Measurements from ENCODE around the gene SRPK1.

Gene SRPK1

DNA sequence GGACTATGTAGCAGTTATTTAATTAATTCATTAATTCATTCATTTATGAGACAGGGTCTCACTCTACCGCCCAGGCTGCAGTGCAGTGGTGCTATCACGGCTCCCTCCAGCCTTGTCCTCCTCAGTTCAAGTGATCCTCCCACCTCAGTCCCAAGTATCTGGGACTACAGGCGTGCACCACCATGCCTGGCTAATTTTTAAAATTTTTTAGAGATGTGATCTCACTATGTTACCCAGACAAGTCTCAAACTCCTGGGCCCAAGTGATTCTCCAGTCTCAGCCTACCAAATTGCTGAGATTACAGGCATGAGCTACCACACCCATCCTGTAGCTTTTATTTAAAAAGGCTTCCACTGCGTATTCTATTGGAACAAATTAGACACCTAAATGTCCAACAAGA, 23.4 kb downstream of the SRPK1 start:
- Histone ChIP-seq H3K4me3 (ENCODE audit: low read length) (no peak overlapping the region), H3K36me3 (replicated peaks; ENCODE audit: insufficient read depth, low read length) (no peaks in the 10 kb centered on the region), H4K20me1 (ENCODE audit: insufficient read depth, low read length) (0 out of 2 replicates have a peak, but pooled peaks cover 6% of the 10 kb centered on the region), H3K9me2 (replicated peaks; ENCODE audit: insufficient read depth, low read length) (no peaks in the 10 kb centered on the region), H3K4me1 (ENCODE audit: low read length) (no peaks in the 10 kb centered on the region), H2AFZ (ENCODE audit: low read length) (no peak overlapping the region), H3K4me2 (ENCODE audit: low read depth, low read length) (no peak overlapping the region), H3K27ac (ENCODE audit: low read length) (no peak overlapping the region), H3K27me3 (replicated peaks; ENCODE audit: insufficient read depth, low read length) (no peaks in the 10 kb centered on the region), H3K79me2 (ENCODE audit: low read length) (peaks cover 96% of the 10 kb centered on the region), H3K9me3 (replicated peaks; ENCODE audit: insufficient read depth, low read length) (no peaks in the 10 kb centered on the region), H3K9ac (ENCODE audit: low read length) (no peak overlapping the region), H3F3A (ENCODE audit: insufficient read depth, low read length) (no peaks in the 10 kb centered on the region)
- DNase-seq: no peak
- TF ChIP-seq EZH2phosphoT487 (IDR thresholded peaks at IDR 0.05; ENCODE audit: low read length): no peak
- TF ChIP-seq, protein P1, sequence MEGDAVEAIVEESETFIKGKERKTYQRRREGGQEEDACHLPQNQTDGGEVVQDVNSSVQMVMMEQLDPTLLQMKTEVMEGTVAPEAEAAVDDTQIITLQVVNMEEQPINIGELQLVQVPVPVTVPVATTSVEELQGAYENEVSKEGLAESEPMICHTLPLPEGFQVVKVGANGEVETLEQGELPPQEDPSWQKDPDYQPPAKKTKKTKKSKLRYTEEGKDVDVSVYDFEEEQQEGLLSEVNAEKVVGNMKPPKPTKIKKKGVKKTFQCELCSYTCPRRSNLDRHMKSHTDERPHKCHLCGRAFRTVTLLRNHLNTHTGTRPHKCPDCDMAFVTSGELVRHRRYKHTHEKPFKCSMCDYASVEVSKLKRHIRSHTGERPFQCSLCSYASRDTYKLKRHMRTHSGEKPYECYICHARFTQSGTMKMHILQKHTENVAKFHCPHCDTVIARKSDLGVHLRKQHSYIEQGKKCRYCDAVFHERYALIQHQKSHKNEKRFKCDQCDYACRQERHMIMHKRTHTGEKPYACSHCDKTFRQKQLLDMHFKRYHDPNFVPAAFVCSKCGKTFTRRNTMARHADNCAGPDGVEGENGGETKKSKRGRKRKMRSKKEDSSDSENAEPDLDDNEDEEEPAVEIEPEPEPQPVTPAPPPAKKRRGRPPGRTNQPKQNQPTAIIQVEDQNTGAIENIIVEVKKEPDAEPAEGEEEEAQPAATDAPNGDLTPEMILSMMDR (IDR thresholded peaks at IDR 0.05; ENCODE audit: low read length): no peak
- no peak for TF ChIP-seq EZH2 (optimal IDR thresholded peaks at IDR 0.05; ENCODE audit: low read depth, low read length)

DNA sequence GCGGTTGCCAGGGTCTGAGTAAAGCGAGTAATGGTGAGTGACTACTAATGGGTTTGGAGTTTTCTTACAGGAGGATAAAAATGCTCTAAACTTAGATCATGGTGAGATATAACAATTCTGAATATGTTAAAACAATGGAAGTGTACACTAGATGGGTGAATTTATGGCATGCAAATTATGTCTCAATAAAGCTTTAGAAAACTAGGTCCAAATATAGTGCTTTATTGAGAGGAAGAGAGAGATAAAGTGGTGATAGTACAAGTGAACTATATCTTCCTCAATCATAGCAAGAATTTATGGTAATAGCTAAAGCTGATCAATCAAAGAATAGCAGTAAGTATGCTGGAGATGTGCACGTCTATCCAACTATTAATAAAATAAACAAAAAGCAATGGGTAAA, 23.9 kb downstream of the SRPK1 start:
- Histone ChIP-seq H3K27ac (ENCODE audit: low read length) (no peak overlapping the region), H3K36me3 (replicated peaks; ENCODE audit: insufficient read depth, low read length) (no peaks in the 10 kb centered on the region), H3K9me3 (replicated peaks; ENCODE audit: insufficient read depth, low read length) (no peaks in the 10 kb centered on the region), H3K4me1 (ENCODE audit: low read length) (no peaks in the 10 kb centered on the region), H3K79me2 (ENCODE audit: low read length) (peaks cover 96% of the 10 kb centered on the region), H3F3A (ENCODE audit: insufficient read depth, low read length) (no peaks in the 10 kb centered on the region), H3K4me3 (ENCODE audit: low read length) (no peak overlapping the region), H2AFZ (ENCODE audit: low read length) (no peak overlapping the region), H3K9me2 (replicated peaks; ENCODE audit: insufficient read depth, low read length) (no peaks in the 10 kb centered on the region), H4K20me1 (ENCODE audit: insufficient read depth, low read length) (0 out of 2 replicates have a peak, but pooled peaks cover 6% of the 10 kb centered on the region), H3K4me2 (ENCODE audit: low read depth, low read length) (no peak overlapping the region), H3K9ac (ENCODE audit: low read length) (no peak overlapping the region), H3K27me3 (replicated peaks; ENCODE audit: insufficient read depth, low read length) (no peaks in the 10 kb centered on the region)
- DNase-seq: no peak
- no peak for TF ChIP-seq EZH2 (optimal IDR thresholded peaks at IDR 0.05; ENCODE audit: low read depth, low read length)
- TF ChIP-seq, protein P1 (IDR thresholded peaks at IDR 0.05; ENCODE audit: low read length): no peak
- no peak for TF ChIP-seq EZH2phosphoT487 (IDR thresholded peaks at IDR 0.05; ENCODE audit: low read length)

DNA sequence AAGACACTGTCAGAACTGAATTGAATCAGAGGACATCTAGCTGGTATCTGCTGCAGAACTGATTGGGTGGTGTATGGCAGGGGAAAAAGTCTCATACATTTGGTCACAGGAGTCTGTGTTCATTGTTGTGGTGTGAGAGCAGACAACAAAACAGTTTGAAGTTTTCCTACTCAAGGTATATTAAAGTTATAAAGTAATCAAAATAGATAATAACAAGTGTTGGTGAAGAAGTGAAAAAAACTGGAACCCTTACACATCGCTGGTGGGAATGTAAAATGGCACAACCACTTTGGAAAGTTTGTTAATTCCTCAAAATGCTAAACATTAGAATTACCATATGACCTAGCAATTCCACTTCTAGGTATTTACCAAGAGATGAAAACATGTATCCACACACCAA, 24.7 kb downstream of the SRPK1 start:
- peaks cover 96% of the 10 kb centered on the region for H3K79me2 ChIP-seq (ENCODE audit: low read length)
- no peak overlapping the region for H3K9ac ChIP-seq (ENCODE audit: low read length)
- no peaks in the 10 kb centered on the region for H3K36me3 ChIP-seq (replicated peaks; ENCODE audit: insufficient read depth, low read length)
- no peaks in the 10 kb centered on the region for H3K9me3 ChIP-seq (replicated peaks; ENCODE audit: insufficient read depth, low read length)
- H3F3A ChIP-seq (ENCODE audit: insufficient read depth, low read length): no peaks in the 10 kb centered on the region
- DNase-seq: no peak
- H2AFZ ChIP-seq (ENCODE audit: low read length): no peak overlapping the region
- H3K9me2 ChIP-seq (replicated peaks; ENCODE audit: insufficient read depth, low read length): no peaks in the 10 kb centered on the region
- no peaks in the 10 kb centered on the region for H3K27me3 ChIP-seq (replicated peaks; ENCODE audit: insufficient read depth, low read length)
- H3K27ac ChIP-seq (ENCODE audit: low read length): no peak overlapping the region
- H3K4me2 ChIP-seq (ENCODE audit: low read depth, low read length): no peak overlapping the region
- no peaks in the 10 kb centered on the region for H3K4me1 ChIP-seq (ENCODE audit: low read length)
- TF ChIP-seq, protein P1 (IDR thresholded peaks at IDR 0.05; ENCODE audit: low read length): no peak
- TF ChIP-seq EZH2phosphoT487 (IDR thresholded peaks at IDR 0.05; ENCODE audit: low read length) (no peak), EZH2 (optimal IDR thresholded peaks at IDR 0.05; ENCODE audit: low read depth, low read length) (no peak)
- no peak overlapping the region for H3K4me3 ChIP-seq (ENCODE audit: low read length)
- 0 out of 2 replicates have a peak, but pooled peaks cover 6% of the 10 kb centered on the region for H4K20me1 ChIP-seq (ENCODE audit: insufficient read depth, low read length)
